CD4-positive, alpha-beta T cell treated with Interleukin-17A for 4 hours (primary cell): ENCODE measurements around the gene NSUN3.
"Not testable (repeated sequence)": the region's sequence is repeated elsewhere in the genome, so short reads cannot be mapped to it uniquely, and the experiment has no call there.

ENCODE experiments used
- DNase-seq: peaks from one replicate; pipeline ENCODE4 v3.0.0-alpha.2; 2020; ENCODE audit warnings: mixed read lengths

NSUN3 gene

DNA sequence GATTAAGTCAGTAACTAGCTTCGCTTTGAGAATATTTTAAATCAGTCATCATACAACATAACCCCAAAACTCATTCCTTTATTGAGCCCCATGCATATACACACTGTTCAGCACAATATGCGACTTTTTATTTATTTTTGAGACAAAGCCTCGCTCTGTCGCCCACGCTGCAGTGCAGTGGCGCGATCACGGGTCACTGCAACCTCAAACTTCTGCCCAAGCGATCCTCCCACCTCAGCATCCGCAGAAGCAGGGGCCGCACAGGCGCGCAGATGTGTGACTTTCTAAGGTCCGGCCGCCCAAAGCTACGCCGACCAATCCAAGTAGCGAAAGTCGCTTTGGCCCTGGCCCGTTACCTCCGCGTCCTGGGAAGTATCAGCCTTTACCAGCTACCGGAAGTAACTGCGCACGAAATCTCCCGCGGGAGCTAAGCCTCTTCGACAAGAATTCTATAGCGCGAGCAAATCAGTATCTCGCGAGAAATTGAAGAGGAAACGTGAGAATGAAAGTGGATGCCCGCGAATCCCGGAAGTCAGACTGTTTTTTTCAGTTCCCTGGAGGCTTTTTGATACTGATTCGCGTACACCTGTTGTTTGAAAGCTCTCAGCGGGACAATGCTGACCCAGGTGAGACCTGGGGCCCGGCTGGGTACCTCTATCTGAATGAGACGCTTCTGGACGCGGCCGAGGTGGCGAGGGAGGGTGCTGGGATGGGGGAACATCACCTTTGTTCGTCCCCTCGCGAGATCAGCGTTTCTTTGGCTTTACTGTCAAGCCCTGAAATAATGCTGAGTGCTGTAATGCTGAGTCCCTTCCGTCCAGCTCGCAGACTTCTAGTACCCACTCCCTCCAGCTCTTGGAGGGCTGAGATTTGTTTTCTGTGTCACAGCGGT lies at the start of gene NSUN3, which contains the start of gene DHFR2:
TSS of gene NSUN3 (plus strand) at position 549 of the 892 bp plus-strand sequence. CDS start at position 615, 66 bp downstream.
TSS of gene DHFR2 (minus strand) at position 404 of the 892 bp plus-strand sequence. CDS start 1,405 bp downstream, outside the sequence.
- DNase-seq = peak; percentile 84

DNA sequence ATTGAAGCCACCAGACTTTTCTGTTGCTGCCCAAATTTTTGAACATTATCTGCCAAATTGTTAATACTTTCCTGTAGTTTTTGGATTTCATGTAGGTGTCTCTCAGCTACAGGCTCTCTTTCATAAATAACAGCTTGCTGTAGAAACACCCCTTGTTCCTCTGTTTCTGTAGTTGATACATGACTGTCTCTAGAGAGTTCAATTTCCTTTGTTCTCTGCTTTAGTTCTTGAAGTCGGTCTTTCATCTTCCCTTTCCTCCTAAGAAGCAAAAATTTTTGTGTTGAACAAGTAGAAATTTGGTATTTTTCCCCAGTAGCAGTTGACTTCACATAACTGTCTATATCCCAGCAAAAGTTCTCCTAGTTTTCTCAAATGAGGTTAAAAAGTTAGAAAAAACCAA lies 47.8 kb upstream of the NSUN3 start:
- no peak for DNase-seq

DNA sequence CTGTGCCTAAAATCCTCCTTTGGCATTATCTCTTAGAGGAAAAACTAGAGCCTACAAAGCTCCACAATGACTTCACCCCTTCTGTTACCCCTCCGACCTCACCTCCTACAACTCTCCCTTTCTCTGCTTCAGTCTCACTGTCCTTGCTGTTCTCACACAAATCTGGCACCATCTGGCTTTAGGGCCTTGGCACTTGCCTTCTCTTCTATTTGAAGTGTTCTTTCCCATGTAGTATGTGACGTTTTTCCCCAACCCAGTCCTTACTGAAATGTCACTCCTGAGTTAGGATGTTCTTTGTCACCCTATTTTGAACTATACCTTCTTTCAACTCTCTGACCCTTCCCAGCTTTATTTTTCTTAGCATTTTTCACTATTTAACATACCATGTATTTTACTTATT lies 43.2 kb upstream of the NSUN3 start:
- no peak for DNase-seq

GRCh38 chr3:94020293-94020692 lies 42.6 kb upstream of the NSUN3 start:
- no peak for DNase-seq

- DNase-seq = no peak
Measured at GRCh38 chr3:94024385-94024784, 38.5 kb upstream of the NSUN3 start.

GRCh38 chr3:94026623-94027022 lies 36.2 kb upstream of the NSUN3 start:
- no peak for DNase-seq

DNA sequence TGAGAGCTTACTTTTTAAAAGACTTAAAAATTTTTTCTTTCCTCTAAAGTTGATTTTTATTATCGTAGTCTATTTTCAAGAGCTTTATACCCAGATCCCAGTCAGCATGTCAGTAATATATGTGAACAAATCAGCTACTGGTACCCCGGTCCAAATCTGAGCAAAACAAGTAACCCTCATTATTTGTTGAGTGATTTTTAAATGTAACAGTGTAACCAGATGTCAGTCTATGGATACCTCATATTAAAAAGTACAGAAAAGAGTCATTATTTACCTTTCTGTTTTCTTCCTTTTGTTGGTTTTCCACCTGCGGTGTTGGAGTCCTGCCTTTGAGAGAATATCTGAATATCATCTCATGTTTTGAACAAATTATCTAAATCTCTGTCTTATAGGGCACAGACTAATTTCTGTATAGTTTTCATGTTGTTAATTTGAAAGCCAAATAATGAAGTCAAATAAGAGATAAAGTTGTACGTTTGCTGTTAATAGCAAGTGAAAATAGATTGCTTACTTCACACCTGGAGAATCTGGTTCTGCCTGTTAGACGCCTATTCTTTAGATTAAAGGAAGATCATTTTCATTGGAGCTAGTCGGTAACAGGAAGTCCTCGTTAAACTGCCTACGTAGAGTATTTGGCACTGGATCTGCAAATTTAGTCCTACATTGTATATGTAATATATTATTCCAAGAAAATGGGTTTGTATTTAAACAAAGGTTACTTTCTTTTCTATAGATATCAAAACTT lies 34.6 kb upstream of the NSUN3 start, which contains the start of gene STX19:
TSS of gene STX19 (minus strand) at position 505 of the 745 bp plus-strand sequence. CDS start 13,328 bp downstream, outside the sequence.
- no peak for DNase-seq

DNA sequence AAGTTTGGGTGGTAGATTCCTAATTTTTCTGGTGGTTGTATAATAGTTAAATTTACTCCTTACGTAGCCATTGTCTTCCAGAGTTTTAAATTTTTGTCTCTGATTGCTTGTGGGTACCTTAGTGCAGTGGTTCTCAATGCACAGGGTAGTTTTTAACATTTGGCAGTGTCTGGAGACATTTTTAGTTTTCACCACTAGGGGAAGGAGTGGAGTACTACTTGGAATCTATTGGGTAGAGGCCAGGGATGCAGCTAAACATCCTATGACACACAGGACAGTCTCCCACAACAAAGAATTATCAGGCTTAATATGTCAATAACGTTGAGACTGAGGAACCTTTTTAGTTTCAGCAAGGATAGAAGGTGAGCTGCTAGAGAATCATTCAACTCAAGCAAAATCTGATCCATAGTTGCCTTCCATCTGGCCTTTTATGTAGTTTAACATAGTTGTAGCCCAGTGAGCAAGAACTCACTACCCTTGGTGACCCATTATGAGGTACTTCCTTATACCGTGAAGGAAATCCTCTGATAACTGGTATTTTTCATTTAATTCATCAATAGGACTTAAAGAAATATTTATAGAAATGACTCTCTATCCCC lies 25.9 kb upstream of the NSUN3 start:
- no peak for DNase-seq

- DNase-seq = no peak
Measured at GRCh38 chr3:94043285-94043684, 19.6 kb upstream of the NSUN3 start.

DNA sequence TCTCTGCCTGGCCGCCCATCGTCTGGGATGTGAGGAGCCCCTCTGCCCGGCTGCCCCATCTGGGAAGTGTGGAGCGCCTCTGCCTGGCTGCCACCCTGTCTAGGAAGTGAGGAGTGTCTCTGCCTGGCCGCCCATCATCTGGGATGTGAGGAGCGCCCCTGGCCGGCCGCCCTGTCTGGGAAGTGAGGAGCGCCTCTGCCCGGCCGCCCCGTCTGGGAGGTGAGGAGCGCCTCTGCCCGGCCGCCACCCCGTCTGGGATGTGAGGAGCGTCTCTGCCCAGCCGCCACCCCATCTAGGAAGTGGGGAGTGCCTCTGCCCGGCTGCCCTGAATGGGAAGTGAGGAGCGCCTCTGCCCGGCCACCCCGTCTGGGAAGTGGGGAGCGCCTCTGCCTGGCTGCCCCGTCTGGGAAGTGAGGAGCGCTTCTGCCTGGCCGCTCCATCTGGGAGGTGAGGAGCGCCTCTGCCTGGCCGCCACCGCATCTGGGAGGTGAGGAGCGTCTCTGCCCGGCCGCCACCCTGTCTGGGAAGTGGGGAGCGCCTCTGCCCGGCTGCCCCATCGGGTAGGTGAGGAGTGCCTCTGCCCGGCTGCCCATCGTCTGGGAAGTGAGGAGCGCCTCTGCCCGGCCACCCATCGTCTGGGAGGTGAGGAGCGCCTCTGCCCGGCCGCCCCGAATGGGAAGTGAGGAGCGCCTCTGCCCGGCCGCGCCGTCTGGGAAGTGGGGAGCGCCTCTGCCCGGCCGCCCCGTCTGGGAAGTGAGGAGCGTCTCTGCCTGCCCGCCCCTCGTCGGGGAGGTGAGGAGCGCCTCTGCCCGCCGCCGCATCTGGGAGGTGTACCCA lies 18.5 kb upstream of the NSUN3 start:
- DNase-seq = not testable (repeated sequence)

- DNase-seq = no peak
Measured at GRCh38 chr3:94046533-94046932, 16.3 kb upstream of the NSUN3 start.

DNA sequence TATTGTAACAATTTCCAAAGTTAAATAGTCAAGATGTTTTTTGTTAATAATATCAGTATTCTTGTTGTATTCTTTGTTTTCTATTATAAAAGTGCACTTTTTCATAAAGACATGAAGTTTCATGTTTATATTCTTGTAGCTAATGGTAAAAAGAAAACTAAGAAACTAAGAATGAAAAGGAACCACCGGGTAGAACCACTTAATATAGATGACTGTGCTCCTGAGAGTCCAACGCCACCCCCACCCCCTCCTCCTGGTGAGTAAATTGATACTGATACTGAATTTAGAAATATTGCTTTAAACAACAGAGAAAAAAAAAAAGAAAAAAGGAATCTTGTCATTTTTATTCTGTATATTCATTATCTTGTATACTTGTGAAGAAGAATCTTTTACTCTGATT lies 13.6 kb upstream of the NSUN3 start:
- DNase-seq = no peak

GRCh38 chr3:94050546-94050945 lies 12.3 kb upstream of the NSUN3 start:
- DNase-seq = no peak

DNA sequence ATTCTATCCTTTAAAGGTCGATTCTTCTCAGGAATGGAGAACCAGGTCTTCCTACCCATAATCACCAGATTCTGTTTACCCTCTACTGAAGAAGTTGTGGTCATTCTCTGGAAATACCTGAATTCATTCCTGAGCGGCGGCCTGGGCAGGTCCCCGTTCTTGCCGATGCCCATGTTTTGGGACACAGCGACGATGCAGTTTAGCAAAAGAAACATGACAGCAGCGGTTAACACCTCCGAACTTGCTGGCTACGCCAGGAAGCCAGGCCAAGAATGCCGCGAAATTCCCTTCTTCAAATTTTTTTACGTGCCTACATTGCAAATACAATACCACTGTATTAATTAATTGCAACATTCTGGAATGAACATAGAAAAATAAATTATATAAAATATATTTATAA lies 1.6 kb upstream of the NSUN3 start:
- DNase-seq = no peak

- no peak for DNase-seq
Measured at GRCh38 chr3:94063496-94064119, 747 bp downstream of the NSUN3 start.

DNA sequence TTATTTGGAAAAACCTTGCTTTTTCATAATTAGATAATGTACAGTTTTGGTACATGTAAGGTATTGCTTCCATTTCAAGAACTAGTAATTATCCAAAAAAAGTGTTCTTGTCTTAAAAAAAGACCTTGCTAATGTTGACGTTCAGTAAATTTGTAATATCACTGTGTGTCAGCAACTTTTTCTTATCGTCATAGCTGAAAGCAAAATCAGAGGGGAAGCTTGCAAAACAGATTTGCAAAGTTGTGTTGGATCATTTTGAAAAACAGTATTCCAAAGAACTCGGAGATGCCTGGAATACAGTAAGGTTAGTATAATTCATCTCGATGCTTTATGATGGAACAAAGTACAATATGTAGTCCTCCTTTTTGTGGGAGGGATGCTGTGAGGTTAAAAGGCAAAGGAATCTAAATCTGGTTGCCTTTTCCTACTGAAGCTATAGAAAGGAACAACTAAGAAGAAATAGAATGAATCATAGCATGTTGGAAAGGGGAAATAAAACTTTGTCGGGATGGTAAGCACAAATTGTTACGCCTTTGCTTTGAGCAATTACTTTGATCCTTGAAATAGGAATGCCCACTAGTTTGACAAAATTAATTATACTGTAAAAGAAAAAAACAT lies 1.5 kb downstream of the NSUN3 start:
- DNase-seq = no peak

DNA sequence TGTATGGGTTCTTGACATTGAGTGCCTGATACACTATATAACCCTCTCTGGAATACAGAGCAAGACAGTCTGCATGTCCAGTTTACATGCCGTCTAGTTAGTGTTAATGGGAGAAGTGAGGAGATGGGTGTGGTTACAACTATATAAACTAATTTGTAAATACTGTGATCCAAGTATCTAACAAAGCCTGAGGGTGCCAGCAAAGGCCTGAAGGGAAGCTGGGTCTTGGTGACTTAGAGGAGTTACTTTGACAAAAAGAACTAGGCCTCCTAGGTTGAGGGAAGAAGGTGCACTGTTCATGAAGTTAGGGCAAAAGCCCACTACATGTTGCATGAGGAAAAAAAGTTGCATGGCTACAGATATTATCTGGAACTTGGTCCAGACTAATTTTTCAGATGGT lies 2.3 kb downstream of the NSUN3 start:
- DNase-seq = no peak

DNA sequence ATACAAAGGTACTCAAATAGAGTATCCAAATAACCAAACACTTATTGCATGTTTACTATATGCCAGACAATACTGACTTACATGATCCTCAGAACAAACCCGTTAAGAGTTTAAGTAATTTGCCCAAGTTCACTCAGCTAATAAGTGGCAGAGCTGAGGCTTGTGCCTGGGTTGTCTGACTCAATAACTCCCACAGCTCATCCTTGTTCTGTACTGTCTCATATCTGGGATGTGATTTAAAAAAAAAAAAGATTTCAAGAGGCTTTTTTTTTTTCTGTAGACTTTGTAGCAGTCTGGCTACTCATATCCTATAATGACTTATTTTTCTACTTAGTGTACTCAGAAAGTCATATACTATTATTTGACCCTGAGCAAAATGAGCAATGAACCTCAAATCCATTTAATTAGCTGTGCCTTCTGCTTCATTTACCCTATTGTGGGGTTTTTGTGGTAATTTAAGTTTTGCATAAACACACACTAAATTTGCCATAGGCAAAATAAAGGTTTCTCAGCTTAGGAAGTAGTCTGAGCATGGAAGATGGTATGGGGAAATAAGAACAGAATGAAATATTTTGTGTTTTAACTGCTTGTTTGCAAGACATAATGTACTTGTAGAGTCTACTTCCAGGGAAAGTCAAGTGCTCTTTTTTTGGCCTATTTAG lies 3.1 kb downstream of the NSUN3 start:
- DNase-seq = no peak

DNA sequence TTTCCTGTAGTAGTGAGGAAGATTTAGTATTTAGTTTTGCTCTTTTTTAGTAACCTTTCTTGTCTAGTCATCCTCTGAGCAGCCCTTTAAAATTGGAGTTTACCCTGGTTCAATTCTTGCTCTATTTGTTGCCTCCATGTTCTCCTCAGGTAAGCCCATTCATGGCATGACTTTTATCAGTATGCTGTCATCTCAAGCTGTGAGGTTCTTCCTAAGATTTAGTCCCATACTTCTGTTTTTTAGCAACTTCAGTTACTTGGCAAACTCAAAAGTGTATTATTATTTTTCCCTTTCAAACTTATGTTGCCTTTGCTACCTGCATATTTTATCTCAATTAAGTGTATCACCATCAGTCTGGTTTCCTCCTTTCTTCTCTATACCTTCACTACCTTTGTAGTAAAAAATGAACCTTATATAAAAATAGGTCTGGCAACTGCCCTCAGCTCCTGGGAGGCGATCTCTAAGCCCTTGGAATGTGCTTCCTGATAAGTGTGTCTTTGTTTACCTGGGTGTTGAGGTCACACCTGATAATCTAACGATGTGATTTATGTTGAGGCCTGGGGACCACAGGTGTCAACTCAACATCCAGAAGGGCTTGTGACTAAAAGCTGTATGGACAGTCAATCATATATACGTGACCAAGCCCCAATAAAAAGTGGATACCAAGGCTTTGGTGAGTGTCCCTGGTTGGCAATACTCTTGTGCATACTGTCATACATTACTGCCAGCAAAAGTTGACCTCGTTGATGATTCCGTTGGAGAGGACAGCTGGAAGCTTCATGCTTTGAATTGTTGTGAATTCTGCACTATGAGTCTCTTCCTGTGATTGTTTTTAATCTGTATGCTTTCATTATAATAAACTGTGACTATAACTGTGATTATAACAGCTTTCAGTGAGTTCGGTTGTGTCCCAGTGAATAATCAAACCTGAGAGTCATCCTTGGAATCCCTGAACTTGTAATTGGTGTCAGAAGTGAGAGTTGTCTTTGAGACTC lies 3.9 kb downstream of the NSUN3 start:
- no peak for DNase-seq
